HG03280 (cell line): ENCODE data around the gene CNRIP1.
A peak's percentile ranks its signal among the peaks of the same experiment; 100 is the strongest.

Experiments
- ATAC-seq: cut with Tn5 transposase; IDR thresholded peaks from one replicate; pipeline ENCODE4 v1.9.1; 2021; ENCODE audit warnings: mild to moderate bottlenecking, moderate library complexity; ENCODE audit not compliant: unreplicated experiment

The CNRIP1 gene

DNA sequence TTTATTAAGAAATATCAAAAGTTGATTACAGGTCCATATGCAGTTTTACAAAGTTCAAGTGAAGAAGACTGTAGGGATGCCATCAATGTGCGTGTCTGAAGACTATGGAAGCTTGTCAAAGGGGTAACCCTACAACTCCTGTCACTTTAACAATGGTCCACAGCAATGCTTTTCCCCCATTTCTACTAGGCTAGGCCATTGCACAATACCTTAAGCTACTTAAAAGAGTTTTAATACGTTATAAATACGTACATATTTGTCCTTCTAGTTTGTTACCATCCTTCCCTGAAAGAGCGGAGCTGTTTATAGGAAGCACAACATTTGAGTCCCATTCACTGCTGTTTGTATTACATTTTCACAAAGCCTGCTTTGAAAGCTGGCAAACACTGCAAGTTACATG is 26.7 kb downstream of the CNRIP1 start:
- ATAC-seq: no peak

DNA sequence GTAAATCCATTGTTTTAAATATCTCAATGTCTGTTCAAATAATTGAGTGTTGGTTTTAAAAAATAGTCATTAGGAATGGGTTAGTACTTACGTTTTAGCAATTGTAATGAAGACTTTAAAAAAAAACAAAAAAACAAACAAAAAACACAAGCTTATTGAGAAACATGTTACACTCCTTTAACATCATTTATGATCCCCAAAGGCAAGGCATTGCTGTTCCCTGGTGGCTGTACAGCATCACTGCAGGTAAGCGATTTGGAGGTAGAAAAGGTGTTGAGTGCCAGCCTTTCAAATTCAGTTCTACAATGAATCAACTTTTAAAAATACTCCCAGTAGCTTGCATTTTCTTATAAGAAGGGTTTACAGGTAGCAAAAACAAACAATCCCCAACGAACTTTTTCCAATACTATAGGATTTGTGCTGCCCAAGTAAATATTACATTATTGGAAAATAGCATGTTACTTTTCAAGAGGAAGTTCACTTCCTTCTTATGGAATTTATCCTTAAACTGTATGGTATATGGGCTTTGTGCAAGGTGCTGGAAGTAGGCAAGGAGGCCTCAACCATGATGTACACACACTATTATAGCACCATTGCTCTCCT is 27.5 kb downstream of the CNRIP1 start:
- peak; percentile 77 for ATAC-seq

DNA sequence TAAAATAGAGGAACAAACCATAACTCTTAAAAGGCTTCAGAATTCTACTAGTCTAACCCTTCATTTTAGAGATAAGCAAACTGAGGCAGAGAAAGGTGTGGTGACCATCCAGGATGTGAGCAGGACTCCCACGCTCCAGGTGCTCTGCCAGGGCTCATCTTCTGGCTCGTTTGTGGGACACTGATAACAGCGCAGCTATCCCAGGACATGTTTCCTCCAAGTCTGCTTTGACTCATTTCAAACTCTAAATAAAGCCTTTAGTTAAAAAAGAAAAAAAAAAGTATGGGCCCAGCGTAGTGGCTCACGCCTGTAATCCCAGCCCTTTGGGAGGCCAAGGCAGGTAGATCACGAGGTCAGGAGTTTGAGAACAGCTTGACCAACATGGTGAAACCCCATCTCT is 28.4 kb downstream of the CNRIP1 start:
- ATAC-seq: no peak

DNA sequence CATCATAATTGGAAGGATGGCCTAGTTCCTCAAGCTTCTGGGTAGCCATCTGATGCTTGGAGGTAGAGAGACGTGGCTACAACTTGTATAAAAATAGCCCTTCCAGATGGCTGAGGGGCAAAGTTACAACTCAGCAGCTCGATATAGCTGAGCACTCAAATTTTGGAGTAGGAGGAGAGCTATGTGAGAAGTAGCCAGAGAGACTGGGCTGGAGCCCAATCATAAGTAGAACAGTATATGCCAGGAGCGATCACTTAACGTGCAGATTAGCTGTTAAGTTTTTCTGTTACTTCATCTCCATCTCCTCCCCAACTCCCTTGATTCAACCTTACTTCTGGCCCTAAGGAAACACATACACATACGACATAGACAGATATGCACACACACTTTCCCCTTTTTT is 28.8 kb downstream of the CNRIP1 start:
- ATAC-seq: no peak

DNA sequence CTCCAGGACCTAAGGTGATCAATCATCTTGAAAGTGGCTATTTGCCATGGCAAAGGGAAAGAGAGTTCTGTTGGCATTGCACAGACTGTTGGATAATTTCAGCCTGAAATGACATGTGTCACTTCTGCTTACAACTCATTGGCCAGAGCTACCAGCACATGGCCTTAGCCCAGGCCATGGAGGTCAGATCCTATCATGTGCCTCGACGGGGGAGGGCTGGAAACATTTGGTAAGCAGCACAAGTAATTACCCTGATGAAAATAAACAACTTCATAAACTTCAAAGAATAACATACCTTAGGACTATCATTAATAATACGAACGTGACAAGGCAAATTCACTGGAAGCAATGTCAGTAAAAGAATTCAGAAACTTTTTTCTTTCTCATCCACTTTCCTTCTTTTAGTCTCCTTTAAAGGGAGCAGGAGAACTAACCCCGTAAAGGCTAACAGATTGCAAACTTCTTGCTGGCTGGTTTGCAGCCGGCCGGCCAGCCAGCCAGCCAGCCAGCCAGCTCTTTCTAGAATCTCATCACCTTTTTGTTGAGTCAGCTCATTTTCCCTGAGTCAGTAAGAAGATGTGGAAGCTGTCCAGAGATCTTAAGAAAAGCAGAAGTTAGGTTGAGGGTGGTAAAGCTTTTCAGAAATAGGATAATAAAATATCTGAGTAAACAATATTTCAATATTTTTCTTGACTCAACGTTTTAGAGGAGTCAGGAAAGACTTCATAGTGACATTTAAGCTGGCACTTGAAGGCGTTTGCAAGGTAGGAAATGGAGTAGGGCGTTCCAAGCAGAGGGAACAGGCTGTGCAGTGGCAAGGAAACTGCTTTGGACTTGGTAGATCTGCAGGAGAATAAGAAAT is 31.9 kb downstream of the CNRIP1 start:
- no peak for ATAC-seq

DNA sequence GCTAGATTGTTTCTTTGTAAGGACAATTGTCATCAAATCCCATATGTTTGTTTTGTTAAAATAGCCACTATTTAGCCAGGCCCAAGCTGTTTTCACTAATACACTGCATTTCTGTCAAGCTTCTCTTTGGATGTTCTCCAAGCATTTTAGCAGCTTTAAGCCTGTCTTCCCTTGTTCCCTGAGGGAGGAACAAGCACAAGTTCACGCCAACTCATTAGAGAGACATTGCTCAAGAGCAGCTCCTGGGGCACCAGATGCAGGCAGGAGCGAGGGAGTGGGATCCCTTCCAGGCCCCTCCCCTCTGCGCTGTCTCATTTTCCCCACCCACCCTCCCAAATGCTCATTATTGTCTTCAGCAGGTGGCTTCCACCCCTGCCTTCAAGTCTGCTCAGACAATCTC is 34.9 kb downstream of the CNRIP1 start:
- no peak for ATAC-seq

DNA sequence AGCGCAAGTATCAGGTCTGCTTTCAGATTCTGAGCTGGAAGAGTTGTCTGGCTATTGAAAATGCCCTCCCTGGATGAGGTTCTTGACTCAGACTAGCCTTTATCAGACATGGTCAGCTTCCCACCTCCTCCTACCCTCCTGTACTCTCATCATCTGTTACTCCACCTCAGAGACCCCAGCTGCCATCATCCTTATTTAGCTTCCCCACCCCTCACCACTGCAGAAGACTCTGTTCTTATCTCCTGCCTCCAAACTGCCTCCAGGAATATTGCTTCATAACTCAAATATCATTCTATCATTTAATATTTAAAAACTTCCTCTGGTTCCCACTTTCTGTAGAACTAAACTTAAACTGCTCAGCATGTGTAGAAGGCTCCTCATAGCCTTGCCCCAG is 36.3 kb downstream of the CNRIP1 start:
- ATAC-seq: no peak

DNA sequence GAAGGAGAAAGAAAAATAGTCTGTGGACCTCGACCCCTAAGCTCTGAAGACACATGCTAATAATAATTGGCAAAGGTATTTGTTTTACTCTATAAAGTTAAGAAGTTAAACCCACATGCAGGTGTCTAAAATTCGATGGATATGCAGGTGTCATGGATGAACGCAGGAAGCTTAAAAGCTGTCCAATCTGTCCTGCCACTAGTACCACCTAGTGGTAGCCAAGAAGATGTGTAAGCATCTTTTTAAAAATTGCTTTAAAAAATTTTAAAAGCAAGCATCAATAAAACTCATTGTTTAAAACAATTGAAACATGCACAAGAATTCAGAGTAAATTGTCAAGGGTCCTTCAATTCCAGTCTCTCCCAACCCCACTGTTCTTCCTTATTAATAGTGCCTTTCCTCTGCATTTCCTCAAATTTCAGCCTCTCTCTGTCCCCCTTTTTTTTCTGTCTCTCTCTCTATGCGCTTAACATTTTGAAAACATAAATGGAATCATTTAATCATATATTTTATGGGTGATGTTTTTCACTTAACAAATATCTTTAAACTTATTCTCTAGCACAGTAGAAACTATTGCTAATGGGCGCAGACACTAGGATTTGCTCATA is 36.8 kb downstream of the CNRIP1 start:
- no peak for ATAC-seq

DNA sequence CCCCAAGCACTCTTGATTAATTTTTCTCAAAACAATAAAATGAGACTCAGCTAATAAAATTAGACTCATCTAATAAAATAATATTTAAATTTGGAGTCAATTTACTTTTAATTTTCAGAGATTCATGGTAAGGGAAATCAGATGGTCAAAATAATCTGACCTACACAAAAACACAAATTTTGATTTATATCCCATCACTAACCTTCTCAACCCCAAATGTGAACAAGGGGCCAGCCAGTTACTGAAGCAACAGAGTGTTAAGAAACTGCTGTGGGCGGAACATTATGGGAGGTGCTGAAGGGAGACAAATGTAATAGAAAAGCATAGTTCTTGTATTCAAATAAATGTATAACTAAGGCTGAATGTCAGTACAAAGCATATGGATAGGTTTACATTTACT is 39.0 kb downstream of the CNRIP1 start:
- ATAC-seq: no peak

DNA sequence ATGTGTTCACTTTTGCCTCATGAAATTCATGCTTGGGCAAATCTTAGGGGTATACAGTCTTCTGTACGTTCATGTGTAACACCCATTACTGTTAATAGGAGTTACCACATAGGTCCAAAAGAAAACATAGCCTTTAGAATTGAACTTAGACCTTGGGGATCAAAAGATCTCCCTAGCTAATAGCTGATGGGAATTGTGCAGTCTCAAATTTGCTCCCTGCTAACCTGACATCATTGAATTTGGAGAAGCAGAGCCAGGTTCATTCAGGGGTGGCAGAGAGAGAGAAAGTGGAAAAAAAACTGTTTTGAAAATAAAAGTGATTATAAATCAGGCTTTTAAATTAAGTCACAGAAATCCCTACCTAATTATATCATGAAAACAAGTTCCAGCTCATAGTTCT is 39.4 kb downstream of the CNRIP1 start:
- ATAC-seq: no peak

DNA sequence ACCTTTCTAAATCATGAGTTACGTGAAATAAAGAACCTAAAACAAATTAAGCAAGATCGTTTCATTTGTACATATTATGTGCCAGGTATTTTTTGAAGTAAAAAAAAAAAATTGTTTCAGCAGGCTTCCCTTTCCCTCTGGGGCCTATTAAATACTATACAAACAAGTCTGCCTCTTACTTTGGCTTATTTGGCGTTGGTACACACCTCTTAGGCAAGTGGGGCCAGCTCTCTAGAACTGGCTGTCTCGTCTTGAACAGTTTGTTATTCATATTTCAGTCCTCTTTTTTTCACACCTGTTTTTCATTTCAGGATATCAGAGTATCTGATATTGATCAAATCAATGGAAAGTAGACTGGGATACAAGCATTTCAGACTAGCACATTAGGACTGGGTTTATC is 40.1 kb downstream of the CNRIP1 start:
- no peak for ATAC-seq

DNA sequence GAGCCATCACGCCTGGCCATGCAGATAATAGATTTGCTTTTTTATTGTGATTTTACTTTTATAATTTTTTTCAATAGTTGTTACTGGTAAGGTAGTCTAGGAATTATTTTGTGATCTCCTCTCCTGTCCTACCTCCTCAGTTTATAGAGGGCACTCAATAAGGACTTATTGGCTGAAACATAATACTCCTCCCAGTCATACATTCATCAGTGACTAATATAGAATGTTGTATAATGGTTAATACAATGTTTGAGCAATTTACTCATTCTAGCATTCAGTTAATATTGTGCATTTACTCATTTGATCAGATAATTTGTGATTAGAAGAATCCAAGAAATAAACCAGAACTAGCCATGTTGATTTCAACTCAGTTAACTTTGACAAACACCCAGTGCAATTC is 41.6 kb downstream of the CNRIP1 start:
- ATAC-seq: no peak

DNA sequence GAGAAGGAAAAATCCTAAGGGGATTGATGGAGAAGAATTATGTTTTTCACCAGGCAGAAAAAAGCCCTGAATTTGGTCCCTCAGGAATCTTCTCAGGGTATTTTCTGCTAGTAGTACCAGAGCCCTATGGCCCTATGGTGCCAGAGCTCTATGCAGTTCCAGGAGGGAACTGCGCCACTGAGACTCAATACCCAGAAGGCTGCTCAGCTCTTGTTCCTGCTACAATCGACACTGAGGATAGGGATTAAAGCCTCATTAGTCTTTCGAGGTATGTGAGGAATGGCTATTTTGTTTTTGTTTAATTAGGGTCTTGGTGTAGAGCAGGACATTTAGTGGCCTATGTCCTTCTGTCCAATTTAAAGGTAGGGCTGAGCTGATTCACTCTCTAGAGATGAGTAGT is 45.7 kb downstream of the CNRIP1 start:
- no peak for ATAC-seq

DNA sequence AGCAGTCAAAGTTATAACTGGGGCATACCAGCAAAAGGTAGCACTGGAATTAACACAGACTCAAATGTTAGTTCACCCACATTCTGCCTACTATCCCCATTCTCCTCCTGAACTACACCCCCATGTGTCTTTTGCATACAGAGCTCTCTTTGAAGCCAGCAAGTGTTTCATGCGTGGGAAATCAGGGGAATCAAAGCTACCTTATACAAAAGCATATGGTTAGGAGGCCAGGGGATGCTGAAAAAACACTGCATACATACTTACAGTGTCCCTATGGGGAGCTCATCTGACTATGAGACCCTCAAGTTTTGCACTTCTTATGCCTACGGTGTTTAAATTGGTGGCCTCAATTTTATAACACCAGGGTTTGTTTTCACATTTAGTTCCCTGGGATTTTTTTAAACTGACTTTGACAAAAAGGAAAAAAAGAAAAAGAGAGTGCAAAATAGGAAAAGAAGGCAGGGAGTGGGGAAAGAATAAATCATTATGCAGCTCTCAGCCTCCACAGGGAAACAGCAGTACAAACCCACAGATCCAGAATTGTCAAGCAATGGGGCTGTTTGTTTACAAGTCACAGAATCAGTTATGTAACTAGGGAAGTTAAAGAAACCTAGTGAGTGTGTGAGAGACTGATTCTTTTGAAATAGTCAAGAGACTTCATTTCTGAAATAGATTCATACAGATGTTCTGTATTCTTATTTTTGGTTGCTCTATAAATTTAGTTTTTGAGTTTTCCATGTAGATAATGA is 47.3 kb downstream of the CNRIP1 start:
- ATAC-seq: no peak

DNA sequence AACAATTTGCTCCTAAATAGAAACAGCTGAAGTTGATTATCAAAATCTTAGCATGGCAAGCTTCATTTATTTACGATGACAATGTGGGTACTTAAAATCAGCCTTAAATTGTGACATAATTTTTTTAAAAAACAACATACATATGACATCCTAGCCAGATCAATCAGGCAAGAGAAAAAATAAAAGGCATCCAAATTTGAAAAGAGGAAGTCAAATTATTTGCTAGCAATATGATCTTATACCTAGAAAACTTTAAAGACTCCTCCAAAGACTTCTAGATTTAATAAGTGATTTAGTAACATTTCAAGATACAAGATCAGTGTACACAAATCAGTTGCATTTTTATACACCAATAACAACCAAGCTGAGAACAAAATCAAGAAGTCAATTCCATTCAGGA is 53.1 kb downstream of the CNRIP1 start:
- no peak for ATAC-seq

DNA sequence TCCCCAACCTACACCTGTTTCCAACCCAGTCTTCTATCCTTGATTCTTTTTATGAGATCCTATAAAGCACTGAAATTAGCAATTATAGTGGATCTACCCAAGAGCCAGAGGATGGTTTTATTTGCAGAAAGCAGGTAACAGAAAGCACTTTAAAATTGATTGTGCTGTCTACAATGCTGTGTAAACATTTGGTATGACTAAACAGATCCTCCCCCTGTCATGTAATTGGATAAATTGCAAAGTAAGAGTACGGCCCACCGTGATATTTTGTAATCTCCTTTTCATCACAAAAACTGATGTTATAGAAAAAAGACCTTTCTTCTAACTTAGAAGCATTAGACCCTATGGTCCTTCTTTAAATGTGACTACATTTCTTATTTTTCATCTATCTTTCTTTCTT is 56.1 kb downstream of the CNRIP1 start:
- no peak for ATAC-seq

DNA sequence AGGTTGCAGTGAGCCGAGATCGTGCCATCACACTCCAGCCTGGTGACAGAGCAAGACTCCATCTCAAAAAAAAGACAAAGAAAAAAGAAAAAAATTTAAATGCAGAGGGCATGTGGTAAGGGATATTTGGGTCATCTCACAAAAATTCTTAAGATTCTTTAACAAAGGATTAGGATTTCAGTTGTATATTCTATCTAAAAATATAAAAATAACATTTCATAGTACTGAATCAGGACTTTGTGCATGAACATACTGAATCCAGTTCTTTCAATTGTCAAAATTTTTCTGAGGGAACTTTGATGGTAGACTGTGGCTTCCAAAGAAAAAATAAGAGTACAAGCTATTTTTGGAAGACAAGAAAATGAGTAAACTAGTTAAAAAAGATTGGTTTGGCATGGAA is 60.9 kb downstream of the CNRIP1 start:
- ATAC-seq: no peak

DNA sequence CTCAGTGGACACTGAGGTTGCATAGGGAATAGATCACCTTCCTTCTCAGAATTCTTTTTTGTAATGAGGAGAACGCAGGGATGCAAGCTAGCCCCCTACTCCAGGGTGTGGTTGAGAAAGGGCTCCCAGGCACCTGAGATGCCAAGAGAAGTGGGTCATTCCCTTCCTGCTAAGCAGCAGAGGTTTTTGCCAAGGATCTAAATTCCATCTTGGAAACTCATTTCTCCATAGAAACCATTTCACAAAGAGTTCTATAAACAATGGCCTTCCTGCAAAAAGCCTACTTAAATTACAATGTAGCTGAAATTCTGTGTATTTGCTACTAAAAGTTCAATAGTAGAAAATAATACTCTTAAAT is 63.7 kb downstream of the CNRIP1 start:
- ATAC-seq: no peak

DNA sequence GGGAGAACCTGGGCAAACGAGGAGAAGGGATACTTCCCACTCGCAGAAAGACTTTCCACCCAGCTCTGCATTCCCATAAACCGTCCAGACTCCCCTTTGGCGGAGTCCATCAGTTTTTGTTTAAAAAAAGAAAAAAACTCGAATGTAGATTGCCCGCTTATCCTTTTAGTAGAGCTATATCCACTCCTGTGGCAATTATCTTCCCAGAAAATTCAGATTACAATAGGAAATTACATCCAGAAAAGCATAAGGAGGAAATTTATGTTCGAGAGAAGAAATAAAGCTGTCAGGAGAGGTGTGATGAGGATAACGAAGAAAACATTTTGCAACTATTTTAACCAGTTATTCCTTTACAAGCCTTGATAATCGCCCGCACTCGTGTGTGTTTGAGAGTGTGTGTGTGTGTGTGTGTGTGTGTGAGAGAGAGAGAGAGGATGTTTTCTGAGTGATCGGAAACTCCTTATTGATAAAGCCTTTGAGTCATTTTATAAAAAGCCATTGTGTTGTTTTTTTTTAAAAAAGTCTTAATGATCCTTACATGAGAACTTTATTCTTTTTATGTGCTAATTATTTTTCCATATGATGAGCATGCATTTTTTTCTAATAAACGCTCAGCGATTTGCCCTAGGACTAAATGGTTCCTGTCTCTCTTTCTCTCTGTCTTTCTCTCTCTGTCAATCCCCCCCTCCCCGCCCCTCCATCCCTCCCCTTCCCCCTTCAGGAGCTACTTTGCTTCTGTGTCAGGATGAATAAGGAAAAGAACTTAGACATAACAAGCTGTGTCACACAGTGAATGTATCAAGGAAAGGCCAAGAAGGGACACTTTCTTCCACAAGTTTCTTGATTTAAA is 66.3 kb downstream of the CNRIP1 start:
- ATAC-seq: no peak

DNA sequence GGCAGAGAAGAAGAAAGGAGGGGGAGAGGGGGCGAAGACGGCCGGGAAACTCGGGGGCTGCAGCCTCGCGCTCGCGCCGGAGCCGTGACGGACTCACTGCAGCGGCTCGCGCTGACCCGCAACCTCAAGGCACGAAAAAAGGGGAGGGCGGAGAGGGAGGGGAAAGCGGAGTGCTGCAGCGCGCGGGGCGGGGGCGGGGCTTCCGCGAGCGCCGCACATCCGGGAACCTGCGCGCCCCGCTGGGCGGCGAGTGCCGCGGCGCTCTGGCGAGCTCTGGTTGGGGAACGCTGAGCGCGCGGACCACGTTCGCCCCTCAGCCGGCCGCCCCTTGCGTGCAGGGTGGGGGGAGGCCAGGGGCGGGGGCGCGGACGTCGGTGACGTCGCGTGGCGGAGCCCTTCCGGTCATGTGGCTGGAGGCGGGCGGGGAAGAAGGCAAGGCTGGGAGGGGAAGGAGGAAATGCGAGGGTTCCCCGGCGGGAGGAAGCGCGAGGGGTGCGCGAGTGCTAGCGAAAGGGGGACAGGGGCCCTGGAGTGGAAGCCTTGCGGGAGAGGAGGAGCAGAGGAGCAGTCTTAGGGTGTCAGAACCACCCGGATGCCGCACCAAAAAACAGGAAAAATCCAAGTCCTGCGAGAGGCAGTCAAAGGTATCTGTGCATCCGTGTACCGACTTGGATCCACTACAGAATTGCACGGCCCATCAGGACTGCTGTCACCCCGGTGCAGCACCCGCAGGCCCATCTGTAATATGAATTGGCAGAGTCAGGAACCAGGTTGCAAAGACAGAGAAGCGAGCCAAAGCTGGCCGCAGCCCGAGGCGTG is 67.1 kb downstream of the CNRIP1 start, which contains the start of gene PPP3R1:
TSS of gene PPP3R1 (minus strand) at position 133 of the 819 bp plus-strand sequence. CDS start 405 bp downstream, outside the sequence.
- ATAC-seq: peak; percentile 87
